GM12878 (cell line): ENCODE measurements around the gene ETS1. TPM values are rescaled to one million over a fixed set of nuclear protein-coding genes. Genes with fewer than 3 reads are reported as not detected.
A peak's percentile ranks its signal among the peaks of the same experiment; 100 is the strongest.

Experiments used
- ATAC-seq: fragments of 200-7000 bp; cut with Tn5 transposase; 3 replicates; pipeline ENCODE4 v1.9.1; 2020; ENCODE audit warnings: mild to moderate bottlenecking, moderate library complexity
- BruUV-seq: library from RNA; stranded (reverse); fragments of 400-500 nt; replicated peaks from 2 replicates; lab custom pipeline; 2021; lab: Mats Ljungman, UMichigan
- CTCF ChIA-PET: fragments of 300-600 bp; sonication (Branson Sonifier 250); formaldehyde crosslinking; extraction: SDS; loops from one replicate; lab custom pipeline; 2021; ENCODE audit warnings: inconsistent platforms; lab: Yijun Ruan, JAX
- POLR2A ChIA-PET: fragments of 350-600 bp; formaldehyde crosslinking; extraction: SDS; loops from one replicate; lab custom pipeline; 2021; ENCODE audit warnings: inconsistent platforms; lab: Charles Lee
- RAD21 ChIA-PET: fragments of 300-600 bp; sonication (Branson Sonifier 250); formaldehyde crosslinking; loops from one replicate; lab custom pipeline; 2023; ENCODE audit warnings: antibody characterized with exemption; ENCODE audit not compliant: unreplicated experiment; lab: Charles Lee
- SMC1A ChIA-PET: fragments of 300-600 bp; sonication (Branson Sonifier 250); formaldehyde crosslinking; loops from one replicate; lab custom pipeline; 2023; ENCODE audit not compliant: unreplicated experiment, uncharacterized antibody; lab: Charles Lee
- DNase-seq: peaks from one replicate; pipeline ENCODE4 v3.0.0-alpha.2; 2011; ENCODE audit warnings: low read depth, low spot score
- FAIRE-seq: peaks from 3 replicates; lab custom pipeline; 2011; peaks lifted over from hg19 to GRCh38; lab: Jason Lieb, UNC
- H2AFZ ChIP-seq: 2 replicates; pipeline ENCODE4 v1.6.0; 2011; ENCODE audit warnings: low read depth, low read length, control low read depth; ENCODE audit not compliant: control insufficient read depth
- H3K27ac ChIP-seq: 2 replicates; pipeline ENCODE4 v1.5.1; 2011; ENCODE audit warnings: control low read depth; ENCODE audit not compliant: control insufficient read depth, insufficient read depth
- H3K27me3 ChIP-seq, 2 experiments: replicated peaks in 1 of 2; 2 replicates each; pipeline versions ENCODE4 v1.6.0 to v1.6.1; 2011; ENCODE audit warnings: low read length in 1 of 2; ENCODE audit not compliant: control insufficient read depth in 2 of 2, insufficient read depth in 2 of 2
- H3K36me3 ChIP-seq, 2 experiments: 2 replicates each; pipeline ENCODE4 v1.5.1; 2011; ENCODE audit warnings: low read length in 1 of 2; ENCODE audit not compliant: control insufficient read depth in 2 of 2, insufficient read depth in 2 of 2
- H3K4me1 ChIP-seq: 2 replicates; pipeline ENCODE4 v1.6.1; 2011; ENCODE audit warnings: mild to moderate bottlenecking, low read length, moderate library complexity, mixed read lengths; ENCODE audit not compliant: control insufficient read depth, insufficient read depth
- H3K4me2 ChIP-seq: 2 replicates; pipeline ENCODE4 v1.6.0; 2011; ENCODE audit warnings: control low read depth; ENCODE audit not compliant: control insufficient read depth, insufficient read depth
- H3K4me3 ChIP-seq: fragments of 200-600 bp; sonication (generic); 2 replicates; pipeline ENCODE4 v1.5.1; 2016
- H3K79me2 ChIP-seq: 2 replicates; pipeline ENCODE4 v1.6.0; 2011; ENCODE audit warnings: low read length; ENCODE audit not compliant: control insufficient read depth, insufficient read depth
- H3K9ac ChIP-seq: 2 replicates; pipeline ENCODE4 v1.8.0; 2011; ENCODE audit warnings: low read length, control low read depth, mixed read lengths; ENCODE audit not compliant: control insufficient read depth, insufficient read depth
- H3K9me3 ChIP-seq: replicated peaks from 3 replicates; pipeline ENCODE4 v1.5.1; 2011; ENCODE audit warnings: mild to moderate bottlenecking, low read length; ENCODE audit not compliant: control insufficient read depth, insufficient read depth
- H4K20me1 ChIP-seq: 2 replicates; pipeline ENCODE4 v1.6.0; 2011; ENCODE audit not compliant: control insufficient read depth, insufficient read depth
- CREM ChIP-seq: IDR thresholded peaks from 2 replicates; pipeline ENCODE4 v1.6.1; 2014; ENCODE audit warnings: antibody characterized with exemption, low read depth
- TCF7 ChIP-seq: IDR thresholded peaks from 2 replicates; pipeline ENCODE4 v1.6.1; 2014; ENCODE audit warnings: antibody characterized with exemption, borderline replicate concordance
- ZNF207 ChIP-seq: fragments of 450-650 bp; IDR thresholded peaks from 2 replicates; pipeline ENCODE4 v1.6.1; 2014; ENCODE audit warnings: antibody characterized with exemption, mild to moderate bottlenecking, borderline replicate concordance
- WGBS: methylation state at CpG from one replicate; pipeline ENCODE4 v1.1.6; 2016; ENCODE audit warnings: low lambda C conversion rate; ENCODE audit not compliant: insufficient replicate concordance, insufficient coverage; ENCODE audit errors: missing lambda C conversion rate; 5-methylcytosine and 5-hydroxymethylcytosine counted together
- in situ Hi-C: fragments of 300-500 bp; cut with MboI; formaldehyde crosslinking; loops from 9 replicates; pipeline ENCODE4 v1.14.3; 2018; ENCODE audit warnings: mixed read lengths
- intact Hi-C: fragments of 100-400 bp; cut with micrococcal nuclease; formaldehyde crosslinking; loops from one replicate; pipeline ENCODE4 v1.14.2; 2022; ENCODE audit not compliant: unreplicated experiment
- polyA plus RNA-seq, 11 experiments: library from polyadenylated mRNA; depleted of rRNA in 4 of 11; unstranded in 6 of 11; stranded (reverse) in 5 of 11; fragments of >200 nt; fragmentation: Nextera tagmentation in 4 of 11; fragmentation: Illumina TruSeq in 1 of 11; extraction: Ambion mirVana in 4 of 11; extraction: Trizol in 1 of 11; gene quantifications; 1 replicate in 1 of 11; 2 replicates in 10 of 11; pipeline versions ENCODE4 v1.2.1 to v1.2.3, GENCODE V29; 2011 to 2016; ENCODE audit warnings: inconsistent platforms in 2 of 11, missing spikeins in 2 of 11, low read depth in 1 of 11
- total RNA-seq, 4 experiments: library from RNA; depleted of rRNA in 3 of 4; stranded (reverse); fragments of >200 nt in 3 of 4; fragmentation: Illumina TruSeq in 1 of 4; extraction: Trizol in 1 of 4; gene quantifications; 2 replicates each; pipeline versions ENCODE4 v1.2.1 to v1.2.3, GENCODE V29; 2013 to 2021

The ETS1 gene
- total and polyA plus RNA-seq, 10 of the 15 experiments (the other 5 are each of a cell fraction or from before 2014, with no cell fraction given): 12.5 to 112 (median 55.5) TPM

GRCh38 chr11:128497061-128497775 lies 90.1 kb downstream of the ETS1 start (continued):
- TF ChIP-seq ZNF207: no peak

- peak overlapping the region; percentile 47 for H3K4me3 ChIP-seq
- no peaks in the 10 kb centered on the region for H3K27me3 ChIP-seq
- peaks cover 4% of the 10 kb centered on the region in 2 experiments; a peak in 2 of 4 replicates for H3K36me3 ChIP-seq
- DNase-seq (no peak), FAIRE-seq (no peak), ATAC-seq (peak; percentile 45; the same call in 2 of the 3 replicates)
- ChIA-PET POLR2A (interaction anchor here (0.6 to 4.0 kb wide), 7 partner anchors 13 to 257 kb away, joined by 3 to 16 read pairs (median 4); no protein-coding TSS in a partner anchor), SMC1A (interaction anchor here (0.9 to 3.9 kb wide), 12 partner anchors 9 to 206 kb away, joined by 3 to 42 read pairs (median 7); no protein-coding TSS in a partner anchor), CTCF (interaction anchor here (1.3 to 3.2 kb wide), 6 partner anchors 9 to 54 kb away, joined by 3 to 18 read pairs (median 4); no protein-coding TSS in a partner anchor), RAD21 (interaction anchor here (0.7 to 3.2 kb wide), 11 partner anchors 14 to 206 kb away, joined by 3 to 32 read pairs (median 4); no protein-coding TSS in a partner anchor)
- WGBS: 0% methylated on average over 4 of the region's 4 CpGs
- peak overlapping the region; percentile 63 for H3K9ac ChIP-seq
- no peaks in the 10 kb centered on the region for H3K9me3 ChIP-seq
- H3K4me2 ChIP-seq: peak overlapping the region; percentile 89
- TF ChIP-seq TCF7 (no peak), CREM (0 out of 2 replicates have a peak, but pooled peaks have one; percentile 4)
- H4K20me1 ChIP-seq: no peaks in the 10 kb centered on the region
- peak overlapping the region; percentile 88 for H3K27ac ChIP-seq
- in situ Hi-C loops (no loop called here), intact Hi-C loops (loop anchor here (1.0 kb wide), 1 partner anchor 13 kb away; no protein-coding TSS in a partner anchor)
- BruUV-seq: no TSS peak
- H3K4me1 ChIP-seq: peaks cover 71% of the 10 kb centered on the region
- peaks cover 100% of the 10 kb centered on the region for H3K79me2 ChIP-seq
- no peak overlapping the region for H2AFZ ChIP-seq
These were observed 90.7 kb downstream of the ETS1 start for GRCh38 chr11:128496692-128497060.
